Uterus (tissue), 4 donors: Measurements from ENCODE around the gene RAB3IL1. TPM values are rescaled to one million over a fixed set of nuclear protein-coding genes. Genes with fewer than 3 reads are reported as not detected.
"Not testable (repeated sequence)": the region's sequence is repeated elsewhere in the genome, so short reads cannot be mapped to it uniquely, and the experiment has no call there.

ENCODE experiments used
- DNase-seq, 2 donors: peaks; one replicate each; pipeline ENCODE4 v3.0.0-alpha.2; 2019 to 2020
- H3K27ac ChIP-seq, 2 donors: fragments of 200-600 bp; sonication (generic); 1 replicate in 1 of 2; 2 replicates in 1 of 2; pipeline ENCODE4 v1.5.1; 2016 to 2018
- H3K27me3 ChIP-seq, 2 donors: fragments of 200-600 bp; sonication (generic); one replicate each; pipeline ENCODE4 v1.5.1; 2018 to 2019; ENCODE audit warnings: control low read depth in 1 of 2
- H3K36me3 ChIP-seq, 2 donors: fragments of 200-600 bp; sonication (generic); one replicate each; pipeline ENCODE4 v1.5.1; 2019; ENCODE audit warnings: control low read depth in 1 of 2
- H3K4me1 ChIP-seq, 2 donors: fragments of 200-600 bp; sonication (generic); one replicate each; pipeline ENCODE4 v1.5.1; 2018 to 2019; ENCODE audit warnings: control low read depth in 1 of 2
- H3K4me3 ChIP-seq, 2 donors: fragments of 200-600 bp; sonication (generic); 1 replicate in 1 of 2; 2 replicates in 1 of 2; pipeline ENCODE4 v1.5.1; 2018 to 2019; ENCODE audit warnings: mild to moderate bottlenecking in 1 of 2
- H3K9me3 ChIP-seq, 2 donors: fragments of 200-600 bp; sonication (generic); one replicate each; pipeline ENCODE4 v1.5.1; 2019; ENCODE audit warnings: control low read depth in 1 of 2
- CTCF ChIP-seq, 4 experiments: fragments of 200-600 bp in 2 of 4; fragments of 450-650 bp in 2 of 4; sonication (generic) in 2 of 4; IDR thresholded peaks; one replicate each; pipeline ENCODE4 v1.5.1; 2016 to 2019; ENCODE audit warnings: antibody characterized with exemption in 4 of 4, mild to moderate bottlenecking in 2 of 4, moderate library complexity in 1 of 4
- POLR2A ChIP-seq, 2 donors: fragments of 450-650 bp; IDR thresholded peaks; one replicate each; pipeline ENCODE4 v1.6.1; 2016; ENCODE audit warnings: antibody characterized with exemption in 2 of 2, mild to moderate bottlenecking in 1 of 2, moderate library complexity in 1 of 2
- intact Hi-C: fragments of 100-400 bp; cut with DNase I; formaldehyde crosslinking; loops from one replicate; pipeline ENCODE4 v1.15.1; 2023; ENCODE audit warnings: low total_unique reads
- total RNA-seq, 4 donors: library from RNA; depleted of rRNA in 3 of 4; stranded (reverse); fragments of >200 nt in 3 of 4; gene quantifications; one replicate each; pipeline versions ENCODE4 v1.1.0 to v1.2.4, GENCODE V29; 2014 to 2023
- donor health status: DM: yes; HTN: yes; CAD: no.

Gene RAB3IL1
- total RNA-seq, 4 donors from 2014 or later: 12.6 to 60.3 (median 26.8) TPM

GRCh38 chr11:61955422-61956135, 38.2 kb upstream of the RAB3IL1 start:
- intact Hi-C loops: loop anchor here (10.0 kb wide), 1 partner anchor 129 kb away; no protein-coding TSS in a partner anchor
- peak in 1 of 2 donors; percentile 39 for TF ChIP-seq POLR2A (IDR thresholded peaks at IDR 0.05)
- no peak for TF ChIP-seq CTCF (IDR thresholded peaks at IDR 0.05)
- no peaks in the 10 kb centered on the region for H3K36me3 ChIP-seq
- H3K4me1 ChIP-seq: no peaks in the 10 kb centered on the region
- DNase-seq: peak; percentile 53 to 56
- peak overlapping the region; percentile 27 to 39 for H3K4me3 ChIP-seq
- no peaks in the 10 kb centered on the region for H3K27me3 ChIP-seq
- no peaks in the 10 kb centered on the region for H3K9me3 ChIP-seq
- peak overlapping the region; percentile 69 to 87 for H3K27ac ChIP-seq

- Histone ChIP-seq H3K36me3 (no peaks in the 10 kb centered on the region), H3K9me3 (no peaks in the 10 kb centered on the region), H3K4me1 (no peaks in the 10 kb centered on the region), H3K27ac (peak overlapping the region; percentile 69 to 87), H3K27me3 (no peaks in the 10 kb centered on the region), H3K4me3 (peak overlapping the region; percentile 27 to 39)
- intact Hi-C loops: loop anchor here (10.0 kb wide), 1 partner anchor 130 kb away; no protein-coding TSS in a partner anchor
- peak; percentile 81 to 83 for DNase-seq
- TF ChIP-seq CTCF (IDR thresholded peaks at IDR 0.05): peak in 3 of 4 experiments; percentile 23 to 49 (median 29)
- TF ChIP-seq POLR2A (IDR thresholded peaks at IDR 0.05): peak in 1 of 2 donors; percentile 39
Measured at GRCh38 chr11:61954851-61955421, 37.6 kb upstream of the RAB3IL1 start.

GRCh38 chr11:61954106-61954850, 36.9 kb upstream of the RAB3IL1 start:
- Histone ChIP-seq H3K4me1 (no peaks in the 10 kb centered on the region), H3K36me3 (no peaks in the 10 kb centered on the region), H3K4me3 (no peak overlapping the region), H3K27me3 (no peaks in the 10 kb centered on the region), H3K9me3 (no peaks in the 10 kb centered on the region), H3K27ac (peak overlapping the region; percentile 69 to 87)
- intact Hi-C loops: loop anchor here (10.0 kb wide), 1 partner anchor 131 kb away; no protein-coding TSS in a partner anchor
- TF ChIP-seq POLR2A (IDR thresholded peaks at IDR 0.05): no peak
- TF ChIP-seq CTCF (IDR thresholded peaks at IDR 0.05): no peak
- no peak for DNase-seq

GRCh38 chr11:61953632-61954031, 36.3 kb upstream of the RAB3IL1 start:
- not testable (repeated sequence) for DNase-seq
- intact Hi-C loops: loop anchor here (10.0 kb wide), 1 partner anchor 131 kb away; no protein-coding TSS in a partner anchor

GRCh38 chr11:61952882-61953281, 35.5 kb upstream of the RAB3IL1 start:
- intact Hi-C loops: loop anchor here (10.0 kb wide), 1 partner anchor 132 kb away; no protein-coding TSS in a partner anchor
- Histone ChIP-seq H3K4me3 (no peak overlapping the region), H3K27ac (no peak overlapping the region), H3K4me1 (peaks cover 0 to 4% of the 10 kb centered on the region in 2 donors), H3K9me3 (no peaks in the 10 kb centered on the region), H3K36me3 (no peaks in the 10 kb centered on the region), H3K27me3 (no peaks in the 10 kb centered on the region)
- DNase-seq: no peak
- TF ChIP-seq POLR2A (IDR thresholded peaks at IDR 0.05): no peak
- TF ChIP-seq CTCF (IDR thresholded peaks at IDR 0.05): no peak

More at GRCh38 chr11:61953632-61954031, 36.3 kb upstream of the RAB3IL1 start:
- H3K36me3 ChIP-seq, H3K9me3 ChIP-seq, H3K4me3 ChIP-seq, H3K4me1 ChIP-seq, H3K27ac ChIP-seq, H3K27me3 ChIP-seq: not testable (repeated sequence)
